Measurements from ENCODE around the gene RGS3.
A peak's percentile ranks its signal among the peaks of the same experiment; 100 is the strongest.

RGS3 gene

DNA sequence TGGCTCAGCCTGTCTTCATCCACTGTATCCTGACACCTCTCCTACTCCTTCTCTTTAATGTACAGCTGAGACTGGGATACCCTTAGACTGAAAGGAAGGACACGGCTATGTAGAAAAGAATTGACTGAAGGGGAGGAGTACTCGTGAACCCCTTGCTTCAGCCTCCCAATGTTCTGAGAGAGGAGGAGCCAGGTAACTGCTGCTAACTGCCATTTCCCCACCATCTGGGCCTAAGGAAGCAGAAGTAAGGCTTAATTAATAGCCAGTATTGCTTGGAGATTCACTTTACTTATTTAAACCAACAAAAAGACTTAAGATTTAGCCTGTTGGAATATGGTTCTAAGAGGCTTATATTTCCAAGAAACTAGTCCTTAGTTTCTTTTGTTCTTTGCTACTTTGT is 18.8 kb upstream of the RGS3 start:
- Histone ChIP-seq H3K9me3 (ENCODE audit: control insufficient read depth in 1 of 2, low read length in 2 of 2) (no peaks in the 10 kb centered on the region), H3K4me3 (ENCODE audit: low read depth in 1 of 2, low read length in 2 of 2) (no peak overlapping the region), H3K36me3 (ENCODE audit: control insufficient read depth in 1 of 2, insufficient read depth in 2 of 2, low read length in 2 of 2) (no peaks in the 10 kb centered on the region), H3K27ac (ENCODE audit: low read length) (no peak overlapping the region), H3K27me3 (ENCODE audit: low read depth, low read length) (no peaks in the 10 kb centered on the region), H3K4me1 (ENCODE audit: control insufficient read depth in 1 of 2, insufficient read depth in 2 of 2, low read length in 2 of 2) (no peaks in the 10 kb centered on the region)

DNA sequence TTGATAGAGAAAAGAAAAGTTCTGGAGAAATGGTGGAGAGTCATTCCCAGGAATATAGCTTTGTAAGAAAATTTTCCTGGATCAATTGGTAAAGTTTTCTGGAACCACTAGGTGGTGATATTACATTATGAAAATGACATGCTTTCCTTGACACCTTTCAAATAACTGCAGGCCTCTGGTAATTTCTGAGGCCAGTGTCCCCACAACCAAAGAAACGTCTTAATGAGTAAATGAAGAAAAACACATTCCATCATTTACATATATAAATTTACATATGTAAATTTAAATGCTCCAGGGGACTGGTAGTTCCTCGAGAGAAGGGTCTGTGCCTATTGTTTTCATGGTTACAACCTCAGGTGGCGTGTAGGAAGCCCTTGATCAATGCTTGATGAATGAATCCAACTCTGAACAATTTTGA is 17.2 kb upstream of the RGS3 start:
- Histone ChIP-seq H3K9me3 (ENCODE audit: control insufficient read depth in 1 of 2, low read length in 2 of 2) (no peaks in the 10 kb centered on the region), H3K27me3 (ENCODE audit: low read depth, low read length) (no peaks in the 10 kb centered on the region), H3K4me3 (ENCODE audit: low read depth in 1 of 2, low read length in 2 of 2) (no peak overlapping the region), H3K27ac (ENCODE audit: low read length) (no peak overlapping the region), H3K4me1 (ENCODE audit: control insufficient read depth in 1 of 2, insufficient read depth in 2 of 2, low read length in 2 of 2) (no peaks in the 10 kb centered on the region), H3K36me3 (ENCODE audit: control insufficient read depth in 1 of 2, insufficient read depth in 2 of 2, low read length in 2 of 2) (no peaks in the 10 kb centered on the region)

DNA sequence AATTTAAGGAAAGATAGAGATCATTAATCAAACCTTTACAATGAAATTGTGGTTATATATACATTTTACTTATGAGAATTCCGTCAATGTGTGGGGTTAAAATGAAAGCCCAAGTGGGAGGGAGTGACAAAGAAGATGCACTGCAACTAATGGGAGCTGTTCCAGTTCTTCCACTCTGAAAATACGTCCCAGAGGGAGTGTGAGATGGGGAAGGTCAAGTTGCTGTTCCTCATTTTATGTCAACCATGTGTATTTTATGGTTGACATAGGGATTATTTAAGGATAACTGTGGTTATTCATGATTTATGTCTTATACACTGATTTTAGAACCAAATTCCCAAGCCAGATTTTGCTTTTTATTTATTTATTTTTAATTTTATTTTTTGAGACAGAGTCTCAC is 14.2 kb upstream of the RGS3 start:
- H3K27me3 ChIP-seq (ENCODE audit: low read depth, low read length), result no peaks in the 10 kb centered on the region
- no peak overlapping the region for H3K4me3 ChIP-seq (ENCODE audit: low read depth in 1 of 2, low read length in 2 of 2)
- no peaks in the 10 kb centered on the region for H3K9me3 ChIP-seq (ENCODE audit: control insufficient read depth in 1 of 2, low read length in 2 of 2)
- no peaks in the 10 kb centered on the region for H3K4me1 ChIP-seq (ENCODE audit: control insufficient read depth in 1 of 2, insufficient read depth in 2 of 2, low read length in 2 of 2)
- no peaks in the 10 kb centered on the region for H3K36me3 ChIP-seq (ENCODE audit: control insufficient read depth in 1 of 2, insufficient read depth in 2 of 2, low read length in 2 of 2)
- H3K27ac ChIP-seq (ENCODE audit: low read length), result no peak overlapping the region

DNA sequence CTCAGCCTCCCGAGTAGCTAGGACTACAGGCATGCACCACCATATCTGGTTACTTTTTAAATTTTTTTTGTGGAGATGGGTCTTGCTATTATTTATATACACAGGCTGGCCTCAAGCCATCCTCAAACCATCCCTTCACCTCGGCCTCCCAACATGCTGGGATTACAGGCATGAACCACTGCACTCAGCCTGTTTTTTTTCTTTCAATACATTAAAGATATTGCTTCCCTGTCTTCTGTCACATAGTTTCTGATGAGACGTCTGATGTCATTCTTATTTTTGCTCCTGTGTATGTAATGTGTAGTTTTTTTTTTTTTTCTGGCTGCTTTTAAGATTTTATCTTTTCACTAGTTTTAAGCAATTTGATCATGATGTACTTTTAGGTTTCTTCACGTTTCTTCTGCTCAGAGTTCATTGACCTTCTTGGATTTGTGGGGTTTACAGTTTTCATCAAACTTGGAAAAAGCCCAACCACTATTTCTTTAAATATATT is 11.4 kb upstream of the RGS3 start:
- no peaks in the 10 kb centered on the region for H3K36me3 ChIP-seq (ENCODE audit: control insufficient read depth in 1 of 2, insufficient read depth in 2 of 2, low read length in 2 of 2)
- no peaks in the 10 kb centered on the region for H3K27me3 ChIP-seq (ENCODE audit: low read depth, low read length)
- no peaks in the 10 kb centered on the region for H3K9me3 ChIP-seq (ENCODE audit: control insufficient read depth in 1 of 2, low read length in 2 of 2)
- H3K4me1 ChIP-seq (ENCODE audit: control insufficient read depth in 1 of 2, insufficient read depth in 2 of 2, low read length in 2 of 2), result peaks cover 15 to 16% of the 10 kb centered on the region in 2 donors
- H3K27ac ChIP-seq (ENCODE audit: low read length), result no peak overlapping the region
- no peak overlapping the region for H3K4me3 ChIP-seq (ENCODE audit: low read depth in 1 of 2, low read length in 2 of 2)

DNA sequence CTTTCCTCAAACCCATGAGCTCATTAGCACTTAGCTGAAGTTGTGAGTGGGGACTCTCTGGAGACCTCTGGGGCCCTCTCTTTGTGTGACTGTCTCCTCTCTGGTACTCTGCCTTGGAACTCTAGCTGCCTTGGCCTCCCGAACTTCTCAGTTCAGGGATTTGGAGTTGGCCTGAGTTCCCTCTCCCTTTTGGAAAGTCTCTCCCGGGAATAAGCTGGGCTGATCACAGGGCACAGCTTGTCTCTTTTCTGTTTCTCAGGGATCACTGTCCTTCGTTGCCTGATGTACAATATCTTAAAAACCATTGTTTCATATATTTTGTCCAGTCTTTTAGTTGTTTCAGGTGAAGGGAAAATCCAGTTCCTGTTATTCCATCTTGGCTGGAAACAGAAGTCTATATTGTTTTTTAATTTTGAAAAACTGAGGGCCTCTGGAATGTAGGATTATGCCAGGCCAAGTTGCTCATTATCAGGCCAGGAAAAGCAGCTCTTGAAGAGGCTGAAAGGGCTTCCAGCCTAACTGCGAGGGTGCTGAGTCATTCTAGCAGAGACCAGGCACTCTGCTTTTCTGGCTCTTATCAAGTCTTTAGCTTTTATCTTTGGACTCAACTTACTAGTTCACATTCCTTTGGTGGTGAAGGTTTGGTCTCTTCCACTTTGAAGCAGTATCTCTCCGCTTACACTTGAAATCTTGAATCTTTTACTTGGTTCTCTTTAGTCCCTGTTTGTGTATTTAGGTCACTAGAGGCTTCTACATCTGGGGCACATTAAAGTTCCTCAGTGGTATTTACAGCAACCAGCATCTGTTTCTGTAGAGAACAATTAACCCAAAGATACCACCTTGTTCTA is 8.4 kb upstream of the RGS3 start:
- H3K36me3 ChIP-seq (ENCODE audit: control insufficient read depth in 1 of 2, insufficient read depth in 2 of 2, low read length in 2 of 2), result no peaks in the 10 kb centered on the region
- H3K27me3 ChIP-seq (ENCODE audit: low read depth, low read length), result no peaks in the 10 kb centered on the region
- H3K27ac ChIP-seq (ENCODE audit: low read length), result peak overlapping the region; percentile 90
- H3K9me3 ChIP-seq (ENCODE audit: control insufficient read depth in 1 of 2, low read length in 2 of 2), result no peaks in the 10 kb centered on the region
- no peak overlapping the region for H3K4me3 ChIP-seq (ENCODE audit: low read depth in 1 of 2, low read length in 2 of 2)
- peaks cover 15 to 16% of the 10 kb centered on the region in 2 donors for H3K4me1 ChIP-seq (ENCODE audit: control insufficient read depth in 1 of 2, insufficient read depth in 2 of 2, low read length in 2 of 2)

DNA sequence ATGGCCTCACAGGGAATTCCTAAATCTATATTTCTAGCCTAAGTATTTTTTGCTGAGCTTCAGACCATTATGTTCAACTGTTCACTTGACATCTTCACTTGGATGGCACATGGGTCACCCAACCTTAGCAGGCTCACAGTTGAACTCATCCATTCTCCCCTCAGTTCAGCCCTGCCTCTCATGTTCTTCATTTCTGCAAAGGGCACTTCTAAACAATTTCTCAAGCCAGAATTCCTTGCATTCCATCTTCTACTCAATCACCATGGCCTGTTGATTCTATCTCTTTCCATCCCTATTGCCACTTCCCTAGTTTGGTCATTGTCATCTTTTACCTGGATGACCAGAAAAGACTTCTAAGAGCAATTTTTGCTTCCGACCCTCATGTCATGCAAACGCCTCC is 7.3 kb upstream of the RGS3 start:
- H3K27me3 ChIP-seq (ENCODE audit: low read depth, low read length), result no peaks in the 10 kb centered on the region
- no peaks in the 10 kb centered on the region for H3K9me3 ChIP-seq (ENCODE audit: control insufficient read depth in 1 of 2, low read length in 2 of 2)
- peaks cover 15 to 16% of the 10 kb centered on the region in 2 donors for H3K4me1 ChIP-seq (ENCODE audit: control insufficient read depth in 1 of 2, insufficient read depth in 2 of 2, low read length in 2 of 2)
- peak overlapping the region; percentile 90 for H3K27ac ChIP-seq (ENCODE audit: low read length)
- no peaks in the 10 kb centered on the region for H3K36me3 ChIP-seq (ENCODE audit: control insufficient read depth in 1 of 2, insufficient read depth in 2 of 2, low read length in 2 of 2)
- no peak overlapping the region for H3K4me3 ChIP-seq (ENCODE audit: low read depth in 1 of 2, low read length in 2 of 2)

DNA sequence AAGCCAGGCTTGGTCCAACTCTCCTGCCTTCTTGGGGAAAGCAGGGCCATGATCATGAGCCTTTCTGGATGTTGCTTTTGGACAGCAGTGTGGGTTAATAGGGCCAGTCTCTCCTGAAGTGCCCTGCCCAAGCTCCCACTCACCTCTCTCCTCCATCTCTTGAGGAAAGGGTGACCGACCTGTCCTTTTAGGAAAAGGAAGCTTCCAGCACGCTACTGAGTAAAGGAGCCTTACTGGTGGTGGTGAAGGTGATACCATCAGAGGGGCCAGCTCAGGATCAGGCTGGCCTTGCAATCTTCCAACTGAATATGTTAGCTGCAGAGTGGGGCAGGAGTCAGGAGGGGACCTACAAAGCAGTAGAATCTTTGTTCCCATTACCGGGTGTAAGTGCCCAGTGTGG is 2.2 kb upstream of the RGS3 start:
- H3K4me1 ChIP-seq (ENCODE audit: control insufficient read depth in 1 of 2, insufficient read depth in 2 of 2, low read length in 2 of 2), result peaks cover 0 to 8% of the 10 kb centered on the region in 2 donors
- H3K36me3 ChIP-seq (ENCODE audit: control insufficient read depth in 1 of 2, insufficient read depth in 2 of 2, low read length in 2 of 2), result no peaks in the 10 kb centered on the region
- H3K9me3 ChIP-seq (ENCODE audit: control insufficient read depth in 1 of 2, low read length in 2 of 2), result no peaks in the 10 kb centered on the region
- H3K4me3 ChIP-seq (ENCODE audit: low read depth in 1 of 2, low read length in 2 of 2), result no peak overlapping the region
- H3K27ac ChIP-seq (ENCODE audit: low read length), result no peak overlapping the region
- H3K27me3 ChIP-seq (ENCODE audit: low read depth, low read length), result no peaks in the 10 kb centered on the region

DNA sequence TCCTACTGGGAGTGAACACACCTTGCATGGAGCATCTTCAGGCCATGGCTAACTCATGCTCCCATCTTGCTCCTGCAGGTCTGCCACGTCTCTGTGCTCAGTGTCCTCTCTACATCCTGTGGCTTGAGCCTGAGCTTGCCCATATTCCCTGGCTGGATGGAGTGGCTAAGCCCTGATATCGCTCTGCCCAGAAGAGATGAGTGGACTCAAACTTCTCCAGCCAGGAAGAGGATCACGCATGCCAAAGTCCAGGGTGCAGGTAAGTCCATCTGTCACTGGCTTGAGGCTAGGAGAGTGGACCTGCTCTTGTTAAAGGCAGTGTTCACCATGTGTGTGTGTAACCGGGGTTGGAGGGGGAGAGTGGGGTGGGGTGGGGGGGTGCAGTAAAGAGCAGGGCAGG is 1.6 kb upstream of the RGS3 start:
- no peak overlapping the region for H3K4me3 ChIP-seq (ENCODE audit: low read depth in 1 of 2, low read length in 2 of 2)

DNA sequence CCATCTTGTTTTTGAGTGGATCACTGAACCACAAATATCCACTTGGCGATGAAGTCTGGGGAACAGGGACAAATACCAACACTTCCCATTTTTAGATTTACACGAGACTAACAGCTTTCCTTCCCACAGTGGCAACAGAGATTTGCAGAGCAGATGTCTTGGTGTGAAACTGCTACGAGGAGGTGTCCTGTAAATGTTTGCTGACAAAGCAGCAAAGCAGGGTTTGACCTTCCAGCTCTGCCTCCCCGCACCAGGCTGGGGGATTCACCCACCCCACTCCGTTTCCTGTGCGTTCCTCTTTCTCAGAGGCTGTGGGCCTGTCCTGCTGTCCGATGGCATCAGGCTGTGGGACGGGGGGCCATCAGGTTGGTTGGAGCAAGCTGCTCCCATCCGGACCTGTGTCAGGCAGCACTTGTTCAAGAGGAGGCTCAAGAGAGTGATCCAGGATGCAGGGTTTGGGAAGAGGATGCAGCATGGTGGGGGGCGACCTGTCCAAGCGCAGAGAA is 693 bp upstream of the RGS3 start:
- Histone ChIP-seq H3K9me3 (ENCODE audit: control insufficient read depth in 1 of 2, low read length in 2 of 2) (no peaks in the 10 kb centered on the region), H3K4me3 (ENCODE audit: low read depth in 1 of 2, low read length in 2 of 2) (peak overlapping the region in 1 of 2 donors; percentile 67), H3K4me1 (ENCODE audit: control insufficient read depth in 1 of 2, insufficient read depth in 2 of 2, low read length in 2 of 2) (peaks cover 0 to 6% of the 10 kb centered on the region in 2 donors), H3K27ac (ENCODE audit: low read length) (no peak overlapping the region), H3K36me3 (ENCODE audit: control insufficient read depth in 1 of 2, insufficient read depth in 2 of 2, low read length in 2 of 2) (no peaks in the 10 kb centered on the region), H3K27me3 (ENCODE audit: low read depth, low read length) (no peaks in the 10 kb centered on the region)

More for the DNA sequence above, 1.6 kb upstream of the RGS3 start:
- H3K36me3 ChIP-seq (ENCODE audit: control insufficient read depth in 1 of 2, insufficient read depth in 2 of 2, low read length in 2 of 2), result no peaks in the 10 kb centered on the region
- peaks cover 0 to 6% of the 10 kb centered on the region in 2 donors for H3K4me1 ChIP-seq (ENCODE audit: control insufficient read depth in 1 of 2, insufficient read depth in 2 of 2, low read length in 2 of 2)
- H3K27ac ChIP-seq (ENCODE audit: low read length), result no peak overlapping the region
- no peaks in the 10 kb centered on the region for H3K27me3 ChIP-seq (ENCODE audit: low read depth, low read length)
- no peaks in the 10 kb centered on the region for H3K9me3 ChIP-seq (ENCODE audit: control insufficient read depth in 1 of 2, low read length in 2 of 2)

DNA sequence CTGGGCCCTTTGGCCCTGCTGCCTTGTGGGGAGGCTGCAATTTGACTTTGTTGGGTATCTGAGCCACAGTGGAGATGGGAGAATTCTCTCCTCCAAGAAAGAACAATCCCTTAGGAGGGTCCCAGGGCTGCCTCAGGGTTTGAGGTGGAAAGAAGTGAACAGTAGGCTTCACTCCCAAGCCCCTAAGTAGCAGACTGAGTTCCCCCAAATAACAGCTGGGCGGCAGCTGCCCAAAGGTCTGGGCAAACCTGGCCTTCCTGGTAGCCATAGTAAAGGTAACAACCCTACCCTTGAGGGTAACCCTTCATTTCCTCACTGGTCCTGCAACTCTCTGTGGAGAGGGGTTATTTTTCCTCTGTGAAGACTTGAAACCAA is 746 bp downstream of the RGS3 start:
- no peaks in the 10 kb centered on the region for H3K27me3 ChIP-seq (ENCODE audit: low read depth, low read length)
- H3K9me3 ChIP-seq (ENCODE audit: control insufficient read depth in 1 of 2, low read length in 2 of 2), result no peaks in the 10 kb centered on the region
- peak overlapping the region; percentile 62 to 67 for H3K4me3 ChIP-seq (ENCODE audit: low read depth in 1 of 2, low read length in 2 of 2)
- peaks cover 0 to 6% of the 10 kb centered on the region in 2 donors for H3K4me1 ChIP-seq (ENCODE audit: control insufficient read depth in 1 of 2, insufficient read depth in 2 of 2, low read length in 2 of 2)
- H3K36me3 ChIP-seq (ENCODE audit: control insufficient read depth in 1 of 2, insufficient read depth in 2 of 2, low read length in 2 of 2), result no peaks in the 10 kb centered on the region
- peak overlapping the region; percentile 19 for H3K27ac ChIP-seq (ENCODE audit: low read length)

DNA sequence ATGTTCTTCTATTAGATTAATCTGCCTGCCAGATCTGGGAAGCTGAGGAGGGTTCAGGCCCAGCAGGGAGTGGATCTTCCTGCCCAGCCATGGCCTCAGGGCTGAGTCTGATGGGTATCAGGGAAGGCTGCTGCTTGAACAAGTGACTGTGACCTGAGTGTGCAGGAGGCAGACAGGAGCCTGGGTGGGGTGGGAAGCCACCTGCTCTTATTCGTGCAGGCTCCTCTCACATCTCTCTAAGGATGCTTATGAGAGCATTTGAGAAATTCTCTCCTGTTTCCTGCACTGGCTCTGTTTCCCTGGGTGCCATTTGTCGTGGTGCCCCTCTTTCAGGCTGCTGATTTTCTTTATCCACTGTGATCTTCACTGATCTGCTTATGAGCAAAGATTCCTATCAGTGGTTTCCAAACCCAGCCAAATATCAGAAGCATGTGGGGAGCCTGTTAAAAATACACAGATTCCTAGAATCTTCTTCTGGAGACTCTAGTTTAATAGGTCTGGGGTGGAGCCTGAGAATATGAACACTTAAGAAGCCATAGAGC is 2.1 kb downstream of the RGS3 start:
- Histone ChIP-seq H3K4me1 (ENCODE audit: control insufficient read depth in 1 of 2, insufficient read depth in 2 of 2, low read length in 2 of 2) (peaks cover 0 to 6% of the 10 kb centered on the region in 2 donors), H3K27me3 (ENCODE audit: low read depth, low read length) (no peaks in the 10 kb centered on the region), H3K9me3 (ENCODE audit: control insufficient read depth in 1 of 2, low read length in 2 of 2) (no peaks in the 10 kb centered on the region), H3K4me3 (ENCODE audit: low read depth in 1 of 2, low read length in 2 of 2) (no peak overlapping the region), H3K27ac (ENCODE audit: low read length) (no peak overlapping the region), H3K36me3 (ENCODE audit: control insufficient read depth in 1 of 2, insufficient read depth in 2 of 2, low read length in 2 of 2) (no peaks in the 10 kb centered on the region)
